Right cardiac atrium (tissue), 5 donors: Measurements from ENCODE around the gene MTAP. TPM values are rescaled to one million over a fixed set of nuclear protein-coding genes. Genes with fewer than 3 reads are reported as not detected.

ENCODE experiments used
- ATAC-seq, 2 donors: fragments of 200-7000 bp; cut with Tn5 transposase; one replicate each; pipeline versions ENCODE4 v1.8.0 to v1.9.1; 2020; ENCODE audit warnings: moderate library complexity in 2 of 2, mild to moderate bottlenecking in 1 of 2
- DNase-seq, 3 donors: peaks; one replicate each; pipeline ENCODE4 v3.0.0-alpha.2; 2020
- H3K27ac ChIP-seq: one replicate; pipeline ENCODE4 v1.5.1; 2013; ENCODE audit warnings: mild to moderate bottlenecking, low read length, control low read depth, moderate library complexity
- H3K27me3 ChIP-seq: one replicate; pipeline ENCODE4 v1.6.1; 2013; ENCODE audit not compliant: control insufficient read depth, insufficient read depth
- H3K4me1 ChIP-seq: one replicate; pipeline ENCODE4 v1.6.1; 2013; ENCODE audit warnings: low read length; ENCODE audit not compliant: control insufficient read depth, insufficient read depth
- H3K4me3 ChIP-seq: one replicate; pipeline ENCODE4 v1.5.1; 2013; ENCODE audit warnings: low read length, control low read depth
- H3K9me3 ChIP-seq: one replicate; pipeline ENCODE4 v1.6.1; 2013; ENCODE audit warnings: low read length; ENCODE audit not compliant: control insufficient read depth
- WGBS: extraction: QIAGEN DNeasy Blood & Tissue Kit; methylation state at CpG from one replicate; pipeline ENCODE4 v1.1.7; 2013; 5-methylcytosine and 5-hydroxymethylcytosine counted together
- intact Hi-C, 4 donors: fragments of 100-400 bp; cut with DNase I; formaldehyde crosslinking; loops; one replicate each; pipeline versions ENCODE4 v1.11.0 to v1.14.0; 2022 to 2023
- polyA plus RNA-seq: library from polyadenylated mRNA; stranded (reverse); fragments of 200-250 nt; gene quantifications from one replicate; pipeline ENCODE4 v1.2.3, GENCODE V29; 2013
- total RNA-seq, 4 donors: library from RNA; stranded (reverse); fragmentation: NEBNext Ultra II Directional; extraction: Animal tissue kit (Norgen Biotek cat#: 25700); gene quantifications; one replicate each; pipeline ENCODE4 v1.2.1, GENCODE V29; 2021
- donor health status: healthy with polysubstance abuse.
- donor health status: DM: no; HTN: yes; CAD: no.
- donor health status: DM: no; HTN: no; CAD: no.
- donor health status: DM: no; HTN: yes; CAD: no; lungs with severe emphysema.
- donor health status: DM: yes; HTN: yes; CAD: no.

Gene MTAP
- total and polyA plus RNA-seq, 5 donors, result 7.4 to 22.3 (median 22.2) TPM

GRCh38 chr9:21841133-21841532 is 38.7 kb downstream of the MTAP start:
- no peaks in the 10 kb centered on the region for H3K27me3 ChIP-seq
- no peaks in the 10 kb centered on the region for H3K9me3 ChIP-seq
- no peak for ATAC-seq
- H3K27ac ChIP-seq, result no peak overlapping the region
- WGBS, result 93% methylated on average over 1 of the region's 1 CpG
- H3K4me3 ChIP-seq, result no peak overlapping the region
- H3K4me1 ChIP-seq, result peaks cover 4% of the 10 kb centered on the region
- intact Hi-C loops, result no loop called here
- DNase-seq, result no peak

- H3K9me3 ChIP-seq, result peaks cover 3% of the 10 kb centered on the region
- 99% methylated on average over 4 of the region's 4 CpGs for WGBS
- no peak overlapping the region for H3K4me3 ChIP-seq
- ATAC-seq (no peak), DNase-seq (no peak)
- H3K27ac ChIP-seq, result no peak overlapping the region
- H3K4me1 ChIP-seq, result no peaks in the 10 kb centered on the region
- intact Hi-C loops, result no loop called here
- no peaks in the 10 kb centered on the region for H3K27me3 ChIP-seq
Observed at GRCh38 chr9:21848615-21849014, 46.2 kb downstream of the MTAP start.

GRCh38 chr9:21852754-21853153 is 50.3 kb downstream of the MTAP start:
- Histone ChIP-seq H3K27ac (no peak overlapping the region), H3K4me3 (no peak overlapping the region), H3K27me3 (no peaks in the 10 kb centered on the region), H3K4me1 (no peaks in the 10 kb centered on the region), H3K9me3 (peaks cover 3% of the 10 kb centered on the region)
- ATAC-seq (no peak), DNase-seq (no peak)
- WGBS, result 65% methylated on average over 3 of the region's 3 CpGs
- intact Hi-C loops, result no loop called here

- Histone ChIP-seq H3K27me3 (no peaks in the 10 kb centered on the region), H3K4me1 (no peaks in the 10 kb centered on the region), H3K9me3 (no peaks in the 10 kb centered on the region), H3K4me3 (no peak overlapping the region), H3K27ac (no peak overlapping the region)
- 97% methylated on average over 2 of the region's 2 CpGs for WGBS
- DNase-seq (no peak), ATAC-seq (no peak)
- intact Hi-C loops, result no loop called here
Observed at GRCh38 chr9:21853414-21853813, 51.0 kb downstream of the MTAP start.

- no peak overlapping the region for H3K27ac ChIP-seq
- H3K4me1 ChIP-seq, result no peaks in the 10 kb centered on the region
- H3K9me3 ChIP-seq, result no peaks in the 10 kb centered on the region
- DNase-seq (no peak), ATAC-seq (no peak)
- WGBS, result 95% methylated on average over 4 of the region's 4 CpGs
- no peaks in the 10 kb centered on the region for H3K27me3 ChIP-seq
- intact Hi-C loops, result no loop called here
- H3K4me3 ChIP-seq, result no peak overlapping the region
Observed at GRCh38 chr9:21854119-21854518, 51.7 kb downstream of the MTAP start.

GRCh38 chr9:21854594-21854993 is 52.2 kb downstream of the MTAP start:
- ATAC-seq (no peak), DNase-seq (no peak)
- WGBS, result 80% methylated on average over 11 of the region's 11 CpGs
- H3K27me3 ChIP-seq, result no peaks in the 10 kb centered on the region
- intact Hi-C loops, result no loop called here
- H3K27ac ChIP-seq, result no peak overlapping the region
- H3K9me3 ChIP-seq, result no peaks in the 10 kb centered on the region
- no peak overlapping the region for H3K4me3 ChIP-seq
- no peaks in the 10 kb centered on the region for H3K4me1 ChIP-seq

GRCh38 chr9:21856301-21857094 is 54.1 kb downstream of the MTAP start:
- Histone ChIP-seq H3K27ac (no peak overlapping the region), H3K27me3 (no peaks in the 10 kb centered on the region), H3K4me3 (no peak overlapping the region), H3K4me1 (no peaks in the 10 kb centered on the region), H3K9me3 (no peaks in the 10 kb centered on the region)
- DNase-seq (no peak), ATAC-seq (no peak)
- intact Hi-C loops, result no loop called here
- WGBS, result 83% methylated on average over 5 of the region's 5 CpGs

- 84% methylated on average over 1 of the region's 1 CpG for WGBS
- Histone ChIP-seq H3K9me3 (no peaks in the 10 kb centered on the region), H3K27ac (no peak overlapping the region), H3K27me3 (no peaks in the 10 kb centered on the region), H3K4me1 (no peaks in the 10 kb centered on the region), H3K4me3 (no peak overlapping the region)
- DNase-seq (no peak), ATAC-seq (no peak)
- intact Hi-C loops, result no loop called here
Observed at GRCh38 chr9:21862871-21863270, 60.4 kb downstream of the MTAP start.

- DNase-seq, result peak in 1 of 3 donors; percentile 21
- no peak for ATAC-seq
- Histone ChIP-seq H3K4me1 (no peaks in the 10 kb centered on the region), H3K27ac (no peak overlapping the region), H3K27me3 (no peaks in the 10 kb centered on the region), H3K4me3 (no peak overlapping the region), H3K9me3 (no peaks in the 10 kb centered on the region)
- intact Hi-C loops, result no loop called here
- 99% methylated on average over 5 of the region's 5 CpGs for WGBS
Observed at GRCh38 chr9:21864505-21864904, 62.1 kb downstream of the MTAP start.

GRCh38 chr9:21866302-21866701 is 63.9 kb downstream of the MTAP start:
- DNase-seq (no peak), ATAC-seq (no peak)
- WGBS, result 97% methylated on average over 1 of the region's 1 CpG
- H3K4me3 ChIP-seq, result no peak overlapping the region
- H3K27ac ChIP-seq, result no peak overlapping the region
- intact Hi-C loops, result no loop called here
- H3K4me1 ChIP-seq, result no peaks in the 10 kb centered on the region
- H3K27me3 ChIP-seq, result no peaks in the 10 kb centered on the region
- H3K9me3 ChIP-seq, result no peaks in the 10 kb centered on the region

- Histone ChIP-seq H3K27ac (no peak overlapping the region), H3K9me3 (no peaks in the 10 kb centered on the region), H3K4me3 (no peak overlapping the region), H3K27me3 (no peaks in the 10 kb centered on the region), H3K4me1 (no peaks in the 10 kb centered on the region)
- WGBS, result 91% methylated on average over 3 of the region's 3 CpGs
- intact Hi-C loops, result no loop called here
- DNase-seq (no peak), ATAC-seq (no peak)
Observed at GRCh38 chr9:21871256-21871975, 69.0 kb downstream of the MTAP start.
